Sigmoid colon (tissue), 4 donors: Measurements from ENCODE around the gene HOXD8.

Experiments used
- CTCF ChIP-seq, 4 experiments: fragments of 450-650 bp in 3 of 4; fragments of 200-600 bp in 1 of 4; IDR thresholded peaks; one replicate each; pipeline ENCODE4 v1.5.1; 2016 to 2019; ENCODE audit warnings: antibody characterized with exemption in 4 of 4, mild to moderate bottlenecking in 3 of 4, moderate library complexity in 2 of 4
- POLR2A ChIP-seq, 2 donors: fragments of 450-650 bp; IDR thresholded peaks; one replicate each; pipeline ENCODE4 v1.6.1; 2016; ENCODE audit warnings: antibody characterized with exemption in 2 of 2, mild to moderate bottlenecking in 2 of 2, moderate library complexity in 2 of 2
- POLR2AphosphoS5 ChIP-seq, 4 donors: sonication (generic); formaldehyde crosslinking; IDR thresholded peaks; one replicate each; pipeline ENCODE4 v1.6.1; 2017; ENCODE audit warnings: antibody characterized with exemption in 4 of 4

- TF ChIP-seq CTCF (IDR thresholded peaks at IDR 0.05), result no peak
- TF ChIP-seq POLR2A (IDR thresholded peaks at IDR 0.05), result peak; percentile 34 to 37
- peak; percentile 55 to 77 (median 70) for TF ChIP-seq POLR2AphosphoS5 (IDR thresholded peaks at IDR 0.05)
Observed at GRCh38 chr2:176105078-176105729, 24.3 kb upstream of the HOXD8 start.
